ENCODE results near the gene SESN1.
A peak's percentile ranks its signal among the peaks of the same experiment; 100 is the strongest.

SESN1 gene

GRCh38 chr6:108974201-108974600, 120.4 kb downstream of the SESN1 start:
- H3K4me3 ChIP-seq (ENCODE audit: low read depth, low read length) = no peak overlapping the region
- DNase-seq = no peak
- no peaks in the 10 kb centered on the region for H3K27me3 ChIP-seq (replicated peaks)
- in situ Hi-C loops (cut with HindIII; ENCODE audit: low pct_ligation_motif_present, low sequenced_read_pairs) = no loop called here
- no peaks in the 10 kb centered on the region for H3K36me3 ChIP-seq (replicated peaks)
- no peak for TF ChIP-seq CTCF (IDR thresholded peaks at IDR 0.05; ENCODE audit: low read depth, low read length, missing control alignments)
- H3K27ac ChIP-seq = no peak overlapping the region

GRCh38 chr6:108969776-108970175, 124.9 kb downstream of the SESN1 start:
- no peak overlapping the region for H3K27ac ChIP-seq
- no peak overlapping the region for H3K4me3 ChIP-seq (ENCODE audit: low read depth, low read length)
- TF ChIP-seq CTCF (IDR thresholded peaks at IDR 0.05; ENCODE audit: low read depth, low read length, missing control alignments) = no peak
- in situ Hi-C loops (cut with HindIII; ENCODE audit: low pct_ligation_motif_present, low sequenced_read_pairs) = no loop called here
- DNase-seq = peak; percentile 7
- no peaks in the 10 kb centered on the region for H3K36me3 ChIP-seq (replicated peaks)
- no peaks in the 10 kb centered on the region for H3K27me3 ChIP-seq (replicated peaks)

GRCh38 chr6:108968325-108969316, 126.0 kb downstream of the SESN1 start:
- no peak overlapping the region for H3K4me3 ChIP-seq (ENCODE audit: low read depth, low read length)
- no peak for TF ChIP-seq CTCF (IDR thresholded peaks at IDR 0.05; ENCODE audit: low read depth, low read length, missing control alignments)
- H3K27ac ChIP-seq = no peak overlapping the region
- no peaks in the 10 kb centered on the region for H3K36me3 ChIP-seq (replicated peaks)
- in situ Hi-C loops (cut with HindIII; ENCODE audit: low pct_ligation_motif_present, low sequenced_read_pairs) = no loop called here
- H3K27me3 ChIP-seq (replicated peaks) = no peaks in the 10 kb centered on the region
- DNase-seq = no peak

- peak; percentile 71 for DNase-seq
- no peak for TF ChIP-seq CTCF (IDR thresholded peaks at IDR 0.05; ENCODE audit: low read depth, low read length, missing control alignments)
- no peak overlapping the region for H3K27ac ChIP-seq
- no peak overlapping the region for H3K4me3 ChIP-seq (ENCODE audit: low read depth, low read length)
- no peaks in the 10 kb centered on the region for H3K36me3 ChIP-seq (replicated peaks)
- no peaks in the 10 kb centered on the region for H3K27me3 ChIP-seq (replicated peaks)
- in situ Hi-C loops (cut with HindIII; ENCODE audit: low pct_ligation_motif_present, low sequenced_read_pairs) = no loop called here
Observed at GRCh38 chr6:108966855-108967755, 127.5 kb downstream of the SESN1 start.

GRCh38 chr6:108966251-108966650, 128.4 kb downstream of the SESN1 start:
- Histone ChIP-seq H3K4me3 (ENCODE audit: low read depth, low read length) (no peak overlapping the region), H3K27ac (no peak overlapping the region), H3K36me3 (replicated peaks) (no peaks in the 10 kb centered on the region), H3K27me3 (replicated peaks) (no peaks in the 10 kb centered on the region)
- in situ Hi-C loops (cut with HindIII; ENCODE audit: low pct_ligation_motif_present, low sequenced_read_pairs) = no loop called here
- no peak for TF ChIP-seq CTCF (IDR thresholded peaks at IDR 0.05; ENCODE audit: low read depth, low read length, missing control alignments)
- DNase-seq = no peak
